GM12873 (cell line): ENCODE results near the gene SSH2.

Experiments used
- TF ChIP-seq, protein P1 (sequence below): IDR thresholded peaks from 2 replicates; pipeline ENCODE4 v1.5.1; 2012; ENCODE audit warnings: low read depth, mild to moderate bottlenecking, moderate library complexity, low read length, control low read depth; ENCODE audit not compliant: insufficient read depth; ENCODE audit errors: missing control alignments

SSH2 gene

DNA sequence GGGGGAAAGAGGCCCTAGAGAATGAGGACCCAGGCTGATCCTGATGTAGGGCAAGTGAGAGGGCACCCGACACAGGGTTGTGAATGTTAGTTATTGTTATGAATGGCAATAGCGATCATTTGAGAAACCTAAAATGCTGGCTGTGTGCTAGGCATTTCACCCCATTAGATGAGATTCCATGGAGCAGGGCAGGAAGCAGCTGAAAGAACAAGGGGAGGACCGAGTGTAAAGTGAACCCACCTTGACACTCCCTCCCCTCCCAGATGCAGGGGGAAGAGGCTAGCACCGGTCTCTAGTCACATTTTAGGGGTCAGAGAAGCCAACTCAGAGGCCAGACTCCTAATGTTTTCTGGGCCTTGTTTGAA, 306.8 kb downstream of the SSH2 start:
- TF ChIP-seq, protein P1, sequence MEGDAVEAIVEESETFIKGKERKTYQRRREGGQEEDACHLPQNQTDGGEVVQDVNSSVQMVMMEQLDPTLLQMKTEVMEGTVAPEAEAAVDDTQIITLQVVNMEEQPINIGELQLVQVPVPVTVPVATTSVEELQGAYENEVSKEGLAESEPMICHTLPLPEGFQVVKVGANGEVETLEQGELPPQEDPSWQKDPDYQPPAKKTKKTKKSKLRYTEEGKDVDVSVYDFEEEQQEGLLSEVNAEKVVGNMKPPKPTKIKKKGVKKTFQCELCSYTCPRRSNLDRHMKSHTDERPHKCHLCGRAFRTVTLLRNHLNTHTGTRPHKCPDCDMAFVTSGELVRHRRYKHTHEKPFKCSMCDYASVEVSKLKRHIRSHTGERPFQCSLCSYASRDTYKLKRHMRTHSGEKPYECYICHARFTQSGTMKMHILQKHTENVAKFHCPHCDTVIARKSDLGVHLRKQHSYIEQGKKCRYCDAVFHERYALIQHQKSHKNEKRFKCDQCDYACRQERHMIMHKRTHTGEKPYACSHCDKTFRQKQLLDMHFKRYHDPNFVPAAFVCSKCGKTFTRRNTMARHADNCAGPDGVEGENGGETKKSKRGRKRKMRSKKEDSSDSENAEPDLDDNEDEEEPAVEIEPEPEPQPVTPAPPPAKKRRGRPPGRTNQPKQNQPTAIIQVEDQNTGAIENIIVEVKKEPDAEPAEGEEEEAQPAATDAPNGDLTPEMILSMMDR, result no peak

DNA sequence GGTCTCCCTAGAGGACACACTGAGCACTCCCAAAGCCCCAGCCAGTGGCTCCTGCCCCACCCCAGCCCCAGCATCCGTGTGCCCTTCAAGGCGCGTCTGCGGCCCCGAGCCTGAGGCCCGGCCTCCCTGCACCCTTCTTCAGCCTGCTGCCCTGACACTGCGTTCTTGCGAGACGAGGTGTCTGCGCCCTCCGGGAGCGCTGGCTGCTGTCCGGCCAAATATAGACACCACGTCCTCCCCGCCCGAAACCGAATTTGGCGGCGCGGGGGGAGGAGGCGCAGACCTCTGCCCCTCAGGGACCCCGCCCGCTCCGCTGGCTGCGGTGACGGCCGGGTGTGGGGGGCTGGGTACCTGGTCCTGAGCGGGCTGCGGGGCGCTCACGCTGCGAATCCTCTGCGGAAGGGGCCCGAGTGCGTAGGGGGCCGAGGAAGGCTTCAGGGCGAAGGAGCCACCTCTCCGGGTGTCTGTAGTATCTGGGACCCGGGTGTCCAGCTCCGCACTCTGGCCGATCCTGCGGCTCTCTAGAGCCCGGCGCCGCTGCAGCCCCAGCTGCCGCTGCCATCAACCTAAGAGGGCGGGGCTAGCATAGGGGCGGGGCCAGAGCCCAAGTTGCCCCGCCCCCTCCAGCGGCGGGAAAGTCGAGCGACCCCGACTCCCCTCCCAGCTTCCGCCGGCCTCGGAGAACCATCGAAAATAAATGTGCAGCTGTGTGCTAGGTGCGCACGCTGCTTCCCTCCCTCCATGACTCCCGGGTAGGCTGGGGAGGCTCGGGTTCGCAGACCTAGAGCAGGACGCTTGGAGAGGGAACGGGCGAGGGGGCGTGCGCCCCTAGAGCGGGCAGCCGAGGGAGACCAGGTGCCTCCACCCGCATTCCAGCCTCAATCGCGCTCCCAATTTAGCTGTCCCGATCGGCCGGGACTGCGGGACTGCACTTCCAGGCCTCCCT, 307.4 kb downstream of the SSH2 start, which contains the start of gene CORO6:
TSS of gene CORO6 (minus strand) at position 576 of the 946 bp plus-strand sequence. CDS start 1,491 bp downstream, outside the sequence.
- TF ChIP-seq, protein P1, result no peak

DNA sequence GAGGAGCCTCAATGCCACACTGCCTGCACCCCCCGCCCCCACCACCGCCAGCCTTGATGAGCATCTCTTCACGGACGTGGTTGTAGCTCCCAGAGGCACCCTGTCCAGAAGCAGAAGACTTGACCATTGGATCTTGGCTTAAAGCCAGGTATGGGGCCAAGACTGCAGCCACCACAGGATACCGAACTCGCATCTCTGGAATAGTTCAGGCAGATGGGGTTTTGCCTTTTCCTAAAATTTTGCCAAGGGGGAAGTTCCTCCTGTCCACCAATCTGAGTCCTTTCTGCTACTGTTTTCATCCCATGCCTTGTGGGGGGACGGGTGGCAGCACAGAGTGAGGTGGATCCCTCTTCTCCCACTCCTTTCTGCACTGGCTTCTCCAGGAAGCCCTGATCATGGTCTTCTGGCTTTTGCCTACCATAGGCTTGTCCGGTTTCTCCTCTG, 308.3 kb downstream of the SSH2 start:
- TF ChIP-seq, protein P1, result no peak

DNA sequence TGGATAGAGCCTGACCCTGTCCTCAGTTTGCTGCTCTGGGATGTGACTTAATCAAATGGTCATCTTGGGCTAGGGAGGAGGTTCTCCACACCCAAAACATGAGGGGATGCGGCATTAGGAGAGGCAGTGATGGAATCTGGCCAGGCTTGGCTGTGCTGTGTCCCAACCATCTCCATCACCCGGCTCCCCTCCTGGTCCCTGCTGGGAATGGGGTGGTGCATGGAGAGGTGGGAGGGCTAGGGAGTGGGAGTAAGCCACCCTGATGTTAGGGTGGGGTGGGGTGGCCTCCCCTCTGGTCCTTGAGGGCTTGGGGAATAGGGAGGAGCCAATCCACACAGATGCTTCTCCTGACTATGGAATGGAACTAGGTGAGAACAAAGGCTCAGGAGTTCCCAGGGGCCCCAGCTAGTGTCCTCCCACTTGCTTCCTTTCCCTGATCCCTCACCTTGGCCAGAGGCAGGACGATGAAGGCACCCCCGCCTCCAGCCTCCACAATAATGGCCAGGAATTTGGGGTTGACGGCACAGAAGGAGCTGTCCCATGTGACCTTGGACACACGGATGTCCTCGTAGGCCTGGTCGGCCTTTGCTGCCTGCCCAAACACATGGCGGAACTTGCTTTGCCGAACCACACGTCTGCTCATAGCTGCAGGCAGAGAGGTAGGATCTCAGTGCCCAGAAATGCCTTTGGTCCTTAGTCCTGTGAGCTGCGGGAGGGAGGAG, 309.1 kb downstream of the SSH2 start:
- TF ChIP-seq, protein P1, result no peak

DNA sequence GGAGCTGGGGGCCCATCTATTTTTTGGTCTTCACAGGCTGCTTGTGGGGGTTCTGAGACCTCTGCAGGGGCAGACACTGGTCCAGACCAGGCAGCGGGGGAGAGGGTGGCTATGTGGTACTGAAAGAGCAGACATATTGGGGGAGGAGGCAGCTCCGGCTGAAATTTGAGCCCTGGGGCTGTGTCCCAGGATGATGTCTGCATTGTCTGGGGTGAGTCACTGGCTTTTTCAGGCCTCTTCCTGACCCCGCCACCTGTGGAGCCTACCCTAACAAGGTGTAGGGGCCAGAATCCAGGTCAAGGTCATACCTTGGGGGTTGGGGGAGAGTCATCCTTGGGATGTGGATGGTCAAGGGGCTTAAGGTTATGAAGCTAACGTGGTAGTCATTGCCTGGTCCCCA, 309.8 kb downstream of the SSH2 start:
- TF ChIP-seq, protein P1, result no peak

DNA sequence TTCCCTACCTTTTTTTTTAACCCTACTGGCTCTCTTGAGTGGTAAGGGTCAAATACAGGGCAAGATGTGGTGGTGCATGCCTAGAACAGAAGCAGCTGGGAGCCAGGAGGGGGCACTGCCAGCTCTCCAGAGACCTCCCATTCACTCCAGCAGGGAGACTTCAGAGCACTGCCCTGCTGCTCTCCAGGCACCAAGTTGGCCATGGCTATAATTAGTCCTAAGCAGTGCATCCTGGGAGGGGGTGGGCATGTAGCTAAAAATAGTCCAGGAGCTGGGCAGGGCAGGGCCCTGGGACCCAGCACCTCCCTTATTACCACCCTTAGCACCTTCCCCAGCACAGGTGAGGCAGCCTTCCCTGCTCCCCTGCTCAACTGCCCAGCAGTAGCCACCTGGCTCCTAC, 310.8 kb downstream of the SSH2 start:
- TF ChIP-seq, protein P1, result peak; percentile 46
